Measurements from ENCODE around the gene PARD3B. TPM values are rescaled to one million over a fixed set of nuclear protein-coding genes. Genes with fewer than 3 reads are reported as not detected.

The PARD3B gene
- total and polyA plus RNA-seq, 10 of the 15 experiments (the other 5 are each of a cell fraction or from before 2014, with no cell fraction given), result 0.01 to 0.54 (median 0.07) TPM; not detected in 7

DNA sequence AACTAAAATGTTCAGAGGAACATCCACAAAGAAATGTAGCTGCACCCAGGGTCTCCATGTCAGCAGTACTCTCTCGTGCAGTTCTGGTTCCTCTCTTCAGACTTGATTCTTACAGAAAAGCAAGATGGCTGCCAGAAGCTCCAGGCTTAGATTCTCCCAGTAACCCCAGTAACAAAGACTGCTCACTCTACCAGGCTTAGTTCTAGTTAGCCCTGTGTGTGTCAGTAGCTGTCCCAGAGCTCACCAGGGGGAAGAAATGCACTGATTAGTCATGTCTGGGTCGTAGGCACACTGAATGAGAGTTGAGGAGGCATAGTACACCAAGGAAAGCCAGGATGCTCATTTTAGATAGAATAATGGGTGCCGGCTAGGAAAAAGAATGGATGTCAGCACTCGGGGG, 742.0 kb downstream of the PARD3B start:
- DNase-seq (ENCODE audit: low read depth, low spot score) (no peak), FAIRE-seq (no peak), ATAC-seq (no peak)
- Histone ChIP-seq H3K9ac (ENCODE audit: control insufficient read depth, insufficient read depth, low read length) (no peak overlapping the region), H3K4me3 (no peak overlapping the region), H2AFZ (ENCODE audit: control insufficient read depth, low read depth, low read length) (no peak overlapping the region), H3K4me1 (ENCODE audit: control insufficient read depth, insufficient read depth, low read length) (no peaks in the 10 kb centered on the region), H3K27ac (ENCODE audit: control insufficient read depth, insufficient read depth) (no peak overlapping the region), H3K79me2 (ENCODE audit: control insufficient read depth, insufficient read depth, low read length) (no peaks in the 10 kb centered on the region), H3K9me3 (replicated peaks; ENCODE audit: control insufficient read depth, insufficient read depth, low read length) (no peaks in the 10 kb centered on the region), H3K4me2 (ENCODE audit: control insufficient read depth, insufficient read depth) (no peak overlapping the region), H3K27me3 (replicated peaks in 1 of 2; ENCODE audit: control insufficient read depth in 2 of 2, insufficient read depth in 2 of 2, low read length in 1 of 2) (no peaks in the 10 kb centered on the region), H3K36me3 (ENCODE audit: control insufficient read depth in 2 of 2, insufficient read depth in 2 of 2, low read length in 1 of 2) (no peaks in the 10 kb centered on the region), H4K20me1 (ENCODE audit: control insufficient read depth, insufficient read depth) (no peaks in the 10 kb centered on the region)
- ChIA-PET CTCF (interaction anchor here (0.5 kb wide), 1 partner anchor 22 kb away, joined by 3 read pairs; no protein-coding TSS in a partner anchor), SMC1A (ENCODE audit: uncharacterized antibody, unreplicated experiment) (no interaction called here), POLR2A (no interaction called here), RAD21 (ENCODE audit: unreplicated experiment) (no interaction called here)
- in situ Hi-C loops (cut with MboI) (no loop called here), intact Hi-C loops (cut with micrococcal nuclease; ENCODE audit: unreplicated experiment) (no loop called here)
- BruUV-seq (replicated peaks), result no TSS peak
- TF ChIP-seq NFYA (IDR thresholded peaks at IDR 0.05; ENCODE audit: borderline replicate concordance, low read depth, low read length) (no peak), ZNF384 (IDR thresholded peaks at IDR 0.05; ENCODE audit: borderline replicate concordance, low read depth, low read length) (no peak), MEF2A (IDR thresholded peaks at IDR 0.05; ENCODE audit: insufficient read depth, low read depth, low read length) (no peak), EGR1 (IDR thresholded peaks at IDR 0.05; ENCODE audit: borderline replicate concordance in 1 of 2, low read depth in 2 of 2, low read length in 2 of 2) (no peak), NBN (IDR thresholded peaks at IDR 0.05) (no peak), SMARCA5 (IDR thresholded peaks at IDR 0.05) (no peak), YY1 (IDR thresholded peaks at IDR 0.05; ENCODE audit: low read depth, low read length) (no peak), ZZZ3 (IDR thresholded peaks at IDR 0.05; ENCODE audit: control insufficient read depth, insufficient read length, low read depth) (no peak), BRCA1 (IDR thresholded peaks at IDR 0.05; ENCODE audit: low read depth, low read length) (no peak), RFX5 (IDR thresholded peaks at IDR 0.05; ENCODE audit: low read depth, low read length) (no peak), CEBPZ (IDR thresholded peaks at IDR 0.05; ENCODE audit: low read depth, low read length) (no peak), TAF1 (IDR thresholded peaks at IDR 0.05; ENCODE audit: borderline replicate concordance, low read depth, low read length) (no peak), TCF12 (IDR thresholded peaks at IDR 0.05; ENCODE audit: low read depth, low read length) (no peak), NFIC (IDR thresholded peaks at IDR 0.05; ENCODE audit: low read depth, low read length) (no peak), RB1 (IDR thresholded peaks at IDR 0.05; ENCODE audit: borderline replicate concordance) (no peak), ZNF622 (IDR thresholded peaks at IDR 0.05) (no peak), IKZF1 (conservative IDR thresholded peaks at IDR 0.05) (no peak)
- WGBS (ENCODE audit: insufficient coverage, insufficient replicate concordance, low lambda C conversion rate, missing lambda C conversion rate), result 34% methylated on average over 4 of the region's 4 CpGs
